ENCODE data around the gene ZNF236. TPM values are rescaled to one million over a fixed set of nuclear protein-coding genes. Genes with fewer than 3 reads are reported as not detected.

ZNF236 gene
- polyA plus RNA-seq, 1 donor from 2014 or later, result 7.7 TPM

DNA sequence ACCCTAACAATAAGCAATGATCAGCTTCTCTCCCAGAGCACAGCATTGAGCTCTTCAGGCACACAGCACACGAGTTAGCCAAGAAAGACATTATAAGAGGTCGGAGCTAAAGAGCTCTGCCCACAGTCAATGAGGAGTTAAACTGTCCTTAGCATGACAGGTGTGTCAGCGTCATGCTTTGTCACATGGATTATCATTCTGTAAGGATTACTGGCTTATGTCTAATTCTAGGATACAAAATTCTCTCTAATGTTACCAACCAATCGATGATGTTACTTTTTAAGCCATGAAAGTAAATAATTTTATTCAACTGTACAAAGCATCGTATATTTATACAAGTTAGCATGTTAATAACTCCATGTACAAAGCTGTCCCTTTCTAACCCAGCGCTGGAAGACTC lies 108.8 kb downstream of the ZNF236 start:
- Histone ChIP-seq H3K9me2 (ENCODE audit: insufficient read depth, low read length) (no peaks in the 10 kb centered on the region), H4K20me1 (ENCODE audit: insufficient read depth) (no peaks in the 10 kb centered on the region), H2AFZ (ENCODE audit: low read depth, low read length) (no peak overlapping the region), H3K27ac (ENCODE audit: low read length) (no peak overlapping the region), H3F3A (ENCODE audit: insufficient read depth, low read length, poor library complexity, severe bottlenecking) (no peaks in the 10 kb centered on the region), H3K4me3 (ENCODE audit: low read length) (no peak overlapping the region), H3K4me2 (ENCODE audit: low read length) (no peak overlapping the region), H3K36me3 (ENCODE audit: insufficient read depth, low read length) (peaks cover 9% of the 10 kb centered on the region), H3K79me2 (replicated peaks; ENCODE audit: insufficient read depth, low read length) (no peaks in the 10 kb centered on the region), H3K27me3 (ENCODE audit: insufficient read depth, low read depth, low read length) (no peaks in the 10 kb centered on the region), H3K9ac (ENCODE audit: low read length) (no peak overlapping the region), H3K9me3 (ENCODE audit: low read length) (no peaks in the 10 kb centered on the region)
- TF ChIP-seq SMC3 (conservative IDR thresholded peaks at IDR 0.05; ENCODE audit: poor library complexity), result no peak

DNA sequence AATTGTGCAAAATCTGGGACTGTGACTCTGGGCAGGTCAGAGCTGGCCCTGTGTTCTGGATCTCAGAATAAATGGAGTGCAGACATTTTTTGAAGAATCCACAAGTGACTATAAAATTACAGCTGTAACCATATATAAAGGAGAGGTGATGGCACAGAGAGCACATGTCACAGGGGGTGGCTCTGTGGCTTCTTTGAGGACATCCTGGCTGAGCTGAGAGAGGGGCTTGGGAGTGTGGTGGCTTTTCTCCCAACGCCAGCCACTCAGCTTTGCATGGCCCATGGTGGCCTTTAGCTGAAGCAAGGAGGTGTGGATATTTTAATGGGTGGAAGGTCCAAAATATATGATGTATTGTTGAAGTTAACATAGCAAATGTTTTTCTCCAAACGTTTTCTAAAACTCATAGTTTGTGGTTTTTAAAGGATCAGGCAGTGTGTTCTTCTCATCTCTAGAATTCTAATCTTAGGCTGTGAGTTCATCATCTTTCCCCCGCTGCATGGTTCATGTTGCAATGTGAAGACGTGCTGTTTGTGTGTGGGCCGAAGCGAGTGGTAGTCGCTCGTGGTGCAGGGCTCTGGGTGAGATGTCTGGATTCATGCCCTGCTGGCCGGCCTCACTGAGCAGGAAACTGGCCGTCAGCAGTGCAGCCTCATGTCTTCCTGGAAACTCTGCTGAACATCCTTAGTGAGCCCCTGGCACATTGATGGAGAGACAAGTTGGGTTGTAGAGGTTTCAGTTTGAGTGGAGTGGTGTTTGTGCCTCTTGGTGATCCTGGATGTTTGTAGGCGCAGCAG lies 109.9 kb downstream of the ZNF236 start:
- Histone ChIP-seq H3K27me3 (ENCODE audit: insufficient read depth, low read depth, low read length) (no peaks in the 10 kb centered on the region), H3K27ac (ENCODE audit: low read length) (no peak overlapping the region), H3K9me2 (ENCODE audit: insufficient read depth, low read length) (no peaks in the 10 kb centered on the region), H3K4me3 (ENCODE audit: low read length) (no peak overlapping the region), H3K9ac (ENCODE audit: low read length) (no peak overlapping the region), H3K36me3 (ENCODE audit: insufficient read depth, low read length) (peaks cover 5% of the 10 kb centered on the region), H3K9me3 (ENCODE audit: low read length) (no peaks in the 10 kb centered on the region), H3K4me2 (ENCODE audit: low read length) (no peak overlapping the region), H3F3A (ENCODE audit: insufficient read depth, low read length, poor library complexity, severe bottlenecking) (no peaks in the 10 kb centered on the region), H4K20me1 (ENCODE audit: insufficient read depth) (no peaks in the 10 kb centered on the region), H3K79me2 (replicated peaks; ENCODE audit: insufficient read depth, low read length) (no peaks in the 10 kb centered on the region), H2AFZ (ENCODE audit: low read depth, low read length) (no peak overlapping the region)
- no peak for TF ChIP-seq RAD21 (conservative IDR thresholded peaks at IDR 0.05)
- TF ChIP-seq EP300 (conservative IDR thresholded peaks at IDR 0.05; ENCODE audit: poor library complexity, severe bottlenecking), result no peak
- no peak for TF ChIP-seq EZH2 (IDR thresholded peaks at IDR 0.05; ENCODE audit: borderline replicate concordance, insufficient read depth, low read length, poor library complexity, severe bottlenecking)
- no peak for TF ChIP-seq POLR2AphosphoS5 (IDR thresholded peaks at IDR 0.05)
- no peak for TF ChIP-seq MXI1 (conservative IDR thresholded peaks at IDR 0.05; ENCODE audit: poor library complexity, severe bottlenecking)
- TF ChIP-seq REST (IDR thresholded peaks at IDR 0.05; ENCODE audit: borderline replicate concordance), result no peak
- TF ChIP-seq SMC3 (conservative IDR thresholded peaks at IDR 0.05; ENCODE audit: poor library complexity), result no peak
- TF ChIP-seq, protein P1, sequence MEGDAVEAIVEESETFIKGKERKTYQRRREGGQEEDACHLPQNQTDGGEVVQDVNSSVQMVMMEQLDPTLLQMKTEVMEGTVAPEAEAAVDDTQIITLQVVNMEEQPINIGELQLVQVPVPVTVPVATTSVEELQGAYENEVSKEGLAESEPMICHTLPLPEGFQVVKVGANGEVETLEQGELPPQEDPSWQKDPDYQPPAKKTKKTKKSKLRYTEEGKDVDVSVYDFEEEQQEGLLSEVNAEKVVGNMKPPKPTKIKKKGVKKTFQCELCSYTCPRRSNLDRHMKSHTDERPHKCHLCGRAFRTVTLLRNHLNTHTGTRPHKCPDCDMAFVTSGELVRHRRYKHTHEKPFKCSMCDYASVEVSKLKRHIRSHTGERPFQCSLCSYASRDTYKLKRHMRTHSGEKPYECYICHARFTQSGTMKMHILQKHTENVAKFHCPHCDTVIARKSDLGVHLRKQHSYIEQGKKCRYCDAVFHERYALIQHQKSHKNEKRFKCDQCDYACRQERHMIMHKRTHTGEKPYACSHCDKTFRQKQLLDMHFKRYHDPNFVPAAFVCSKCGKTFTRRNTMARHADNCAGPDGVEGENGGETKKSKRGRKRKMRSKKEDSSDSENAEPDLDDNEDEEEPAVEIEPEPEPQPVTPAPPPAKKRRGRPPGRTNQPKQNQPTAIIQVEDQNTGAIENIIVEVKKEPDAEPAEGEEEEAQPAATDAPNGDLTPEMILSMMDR (IDR thresholded peaks at IDR 0.05; ENCODE audit: poor library complexity, severe bottlenecking), result no peak

Measured in neural cell (in vitro differentiated cells).